NCI-H748 (cell line): Measurements from ENCODE around the gene CPEB1.

Experiments
- DNase-seq: peaks from one replicate; lab custom pipeline; 2025; ENCODE audit not compliant: unreplicated experiment; lab: John Stamatoyannopoulos, UW

Gene CPEB1

DNA sequence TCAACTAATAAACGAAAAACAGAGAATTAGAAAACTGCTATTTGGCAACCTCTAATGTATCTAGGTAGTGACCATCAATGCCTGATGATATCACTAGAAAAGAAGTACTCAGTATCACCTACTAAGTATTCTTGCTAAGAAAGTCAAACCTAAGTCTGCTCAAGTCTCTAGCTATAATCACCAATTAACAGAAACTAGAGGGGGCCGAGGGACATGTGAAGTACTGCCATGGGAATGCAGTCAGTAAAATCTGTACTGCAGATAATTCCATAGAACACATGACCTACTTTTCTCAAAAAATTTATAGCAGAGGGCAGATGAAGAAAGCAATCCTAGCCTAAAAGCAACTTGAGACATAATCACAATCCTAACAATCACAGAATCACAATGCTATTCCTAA lies 51.4 kb downstream of the CPEB1 start:
- DNase-seq: no peak

DNA sequence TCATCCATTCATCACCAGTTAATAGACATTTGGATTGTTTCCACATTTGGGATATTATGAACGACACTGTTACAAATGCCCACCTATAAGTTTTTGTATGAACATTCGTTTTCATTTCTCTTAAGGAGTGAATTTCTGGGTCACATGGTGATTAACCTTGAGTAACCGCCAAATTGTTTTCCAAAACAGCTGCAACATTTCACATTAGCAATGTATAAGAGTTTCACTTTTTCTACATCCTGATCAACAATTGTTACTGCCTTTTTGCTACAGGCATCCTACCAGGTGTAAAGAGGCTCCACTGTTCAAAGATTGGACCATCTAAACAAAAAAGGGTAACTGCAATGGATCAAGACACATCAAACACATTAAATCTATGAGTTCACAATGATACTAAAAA lies 52.0 kb downstream of the CPEB1 start:
- no peak for DNase-seq

DNA sequence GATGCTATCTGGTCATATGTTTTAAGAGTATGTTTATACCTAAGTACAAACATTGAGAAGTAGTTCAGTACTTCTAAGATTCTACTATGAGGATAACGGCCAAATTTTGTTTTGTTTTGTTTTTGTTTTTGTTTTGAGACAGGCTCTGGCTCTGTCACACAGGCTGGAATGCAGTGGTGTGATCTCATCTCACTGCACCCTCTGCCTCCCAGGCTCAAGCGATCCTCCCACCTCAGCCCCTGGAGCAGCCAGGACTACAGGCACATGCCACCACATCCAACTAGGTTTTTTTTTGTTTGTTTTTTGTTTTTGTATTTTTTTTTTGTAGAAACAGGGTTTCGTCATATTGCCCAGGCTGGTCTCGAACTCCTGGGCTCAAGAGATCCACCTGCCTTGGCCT lies 59.4 kb downstream of the CPEB1 start:
- DNase-seq: no peak

DNA sequence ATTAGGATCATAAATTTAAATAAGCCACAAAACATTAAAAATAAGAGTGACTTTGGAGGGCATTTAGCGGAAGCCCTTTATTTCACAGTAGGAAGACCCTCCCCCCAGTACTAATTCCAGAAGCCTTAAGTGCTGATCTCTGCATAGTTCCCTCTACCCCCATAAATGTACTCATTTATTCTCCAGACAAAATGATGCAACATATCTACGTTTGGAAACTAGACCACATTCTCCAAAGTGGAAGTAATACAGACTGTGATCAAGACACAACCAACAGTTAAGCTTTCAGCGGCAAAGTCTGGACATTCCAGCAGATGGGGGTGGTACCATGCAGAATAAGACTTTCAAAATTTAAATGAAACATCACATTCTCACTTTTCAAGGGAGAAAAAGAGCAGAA lies 62.1 kb downstream of the CPEB1 start:
- DNase-seq: no peak

DNA sequence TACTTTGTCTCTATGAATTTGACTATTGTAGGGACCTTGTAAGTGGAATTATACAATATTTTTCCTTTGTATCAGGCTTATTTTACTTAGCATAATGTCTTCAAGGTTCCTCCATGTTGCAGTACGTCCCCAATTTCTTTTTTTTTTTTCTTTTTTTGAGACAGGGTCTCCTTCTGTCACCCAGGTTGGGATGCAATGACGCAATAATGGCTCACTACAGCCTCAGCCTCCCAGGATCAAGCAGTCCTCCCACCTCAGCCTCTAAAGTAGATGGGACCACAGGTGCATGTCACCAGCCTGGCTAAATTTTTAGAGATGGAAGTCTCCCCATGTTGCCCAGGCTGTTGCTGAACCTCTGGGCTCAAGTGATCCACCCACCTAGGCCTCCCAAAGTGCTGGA lies 66.5 kb downstream of the CPEB1 start:
- DNase-seq: no peak

DNA sequence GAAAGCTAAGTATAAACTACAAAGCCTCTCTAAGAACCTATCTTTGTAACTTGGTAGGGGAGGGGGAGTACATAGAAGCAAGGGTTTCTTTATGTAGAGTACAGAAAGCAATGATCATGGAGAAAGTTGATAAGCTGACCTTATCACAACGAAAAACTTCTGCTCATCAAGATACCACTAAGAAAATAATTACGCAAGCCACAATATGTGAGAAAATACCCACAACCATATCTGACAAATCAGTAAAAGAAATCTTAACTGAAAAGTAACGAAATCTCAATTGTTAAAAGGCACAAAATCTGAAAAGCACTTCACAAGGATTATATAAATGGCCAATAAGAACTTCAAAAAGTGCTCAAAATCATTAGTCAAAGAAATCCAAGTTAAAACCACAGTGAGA lies 71.8 kb downstream of the CPEB1 start:
- no peak for DNase-seq

DNA sequence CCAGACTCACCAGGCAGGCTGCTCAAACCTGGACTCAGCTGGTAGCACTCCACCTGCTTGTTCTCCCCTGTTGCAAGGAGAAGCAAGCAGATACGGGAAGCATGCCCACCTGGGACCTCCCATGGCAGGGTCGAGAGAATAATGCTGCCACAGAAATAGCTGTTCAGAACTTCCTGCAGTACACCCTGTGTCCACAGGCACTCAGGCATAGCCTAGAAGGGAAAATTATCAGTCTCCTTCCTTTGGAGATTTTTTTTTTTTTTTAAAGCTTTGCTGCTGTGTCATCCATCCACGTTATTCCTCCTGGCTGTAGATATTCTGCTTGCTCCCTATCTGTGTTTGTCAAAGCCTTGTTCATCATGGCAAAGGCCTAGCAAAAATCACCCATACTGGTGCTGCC lies 74.2 kb downstream of the CPEB1 start:
- DNase-seq: no peak

DNA sequence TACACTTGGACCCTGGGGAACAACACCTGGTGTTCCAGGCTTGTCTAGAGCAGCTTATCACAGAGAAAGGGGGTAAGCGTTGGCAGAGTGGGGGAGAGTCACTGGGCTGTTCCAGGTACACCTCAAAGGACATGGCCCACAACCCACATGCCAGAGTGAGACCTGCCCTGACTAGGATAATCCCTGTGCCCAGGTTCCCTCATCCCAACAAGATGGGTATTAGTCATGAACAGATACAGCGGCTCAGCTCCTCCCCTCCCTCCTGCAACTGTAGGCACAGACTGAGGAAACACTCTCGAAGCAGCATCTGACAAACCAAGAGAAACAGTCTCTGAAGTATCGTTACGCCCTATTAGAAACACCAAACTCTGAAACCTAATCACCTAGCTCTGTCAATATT lies 74.9 kb downstream of the CPEB1 start:
- DNase-seq: no peak

DNA sequence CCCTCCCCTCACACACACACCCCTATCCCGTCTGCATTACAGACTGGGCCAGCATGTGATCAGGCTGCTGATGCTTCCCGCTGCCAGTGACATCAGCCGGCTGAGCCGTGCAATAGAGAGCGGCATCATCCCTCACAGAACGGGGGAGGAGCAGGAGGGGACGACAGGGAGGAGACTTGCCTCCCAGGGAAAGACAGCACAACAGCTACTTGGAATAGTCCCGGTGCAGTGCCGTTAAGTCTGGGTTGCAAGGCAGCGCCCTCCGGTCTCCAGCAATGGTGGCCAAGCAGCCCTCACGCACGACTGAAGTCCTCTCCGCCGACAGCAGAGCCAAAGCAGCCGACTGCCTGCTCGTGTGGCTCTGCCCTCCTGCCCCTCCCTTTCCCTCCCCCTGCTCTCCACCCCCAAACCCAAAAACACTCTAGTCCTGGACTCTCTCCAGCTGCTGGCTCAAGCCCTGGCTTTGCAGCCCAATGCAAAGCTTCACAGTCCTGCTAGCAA lies 75.4 kb downstream of the CPEB1 start:
- DNase-seq: peak; percentile 3

DNA sequence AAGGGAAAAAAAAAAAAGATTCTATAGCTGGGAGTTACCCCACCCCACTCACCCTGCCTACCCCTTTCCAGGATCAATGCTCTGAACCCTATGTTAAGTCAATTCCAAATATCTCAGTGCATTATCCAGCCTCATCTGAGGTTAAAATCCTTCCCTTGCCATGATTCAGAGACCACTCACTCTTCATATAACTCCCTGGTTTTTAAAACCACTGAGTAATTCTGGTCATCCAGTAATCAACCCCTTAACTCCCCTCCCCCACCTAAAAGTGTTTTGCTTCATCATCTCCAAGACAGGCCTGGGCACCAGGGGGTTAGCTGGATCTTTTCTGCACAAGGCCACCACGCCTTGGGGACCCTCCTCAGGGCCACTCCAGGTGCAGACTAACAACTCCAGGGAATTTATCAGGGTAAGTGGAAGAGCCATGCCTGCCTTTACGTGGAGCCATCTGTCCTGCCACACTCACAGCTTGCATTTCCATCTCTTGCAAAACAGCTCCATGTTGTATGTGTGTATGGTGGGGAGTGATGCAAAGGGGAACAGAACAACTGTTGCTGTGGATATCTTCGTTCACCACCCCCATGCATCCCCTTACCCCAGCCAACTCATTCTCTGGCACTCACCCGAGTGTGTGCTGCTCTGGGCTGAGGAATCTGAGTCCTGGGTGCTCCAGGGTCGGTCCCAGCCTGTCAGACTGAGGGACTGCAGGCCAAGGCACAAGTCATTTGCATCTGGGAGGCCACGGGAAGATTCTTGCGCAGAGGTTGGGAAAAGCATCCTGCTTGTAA lies 76.2 kb downstream of the CPEB1 start:
- no peak for DNase-seq

DNA sequence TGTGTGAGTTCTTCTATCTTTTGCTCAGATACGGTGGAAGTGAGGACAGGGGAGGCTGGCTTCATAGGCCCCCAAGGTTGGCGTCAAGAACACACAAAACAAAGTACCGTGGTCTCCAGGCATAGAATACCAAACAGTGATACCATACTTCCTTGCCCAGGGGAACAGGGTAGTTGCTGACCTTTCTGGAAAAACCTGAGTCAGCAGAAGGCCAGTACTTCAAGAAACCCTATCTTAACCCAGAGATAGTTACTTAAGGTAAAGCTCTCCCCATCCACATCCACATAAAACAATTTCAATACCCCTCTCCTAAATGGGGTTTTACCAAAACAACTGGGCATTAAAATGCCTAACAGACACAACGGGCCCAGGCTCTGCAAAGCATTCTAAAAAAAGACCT lies 77.3 kb downstream of the CPEB1 start:
- DNase-seq: no peak

DNA sequence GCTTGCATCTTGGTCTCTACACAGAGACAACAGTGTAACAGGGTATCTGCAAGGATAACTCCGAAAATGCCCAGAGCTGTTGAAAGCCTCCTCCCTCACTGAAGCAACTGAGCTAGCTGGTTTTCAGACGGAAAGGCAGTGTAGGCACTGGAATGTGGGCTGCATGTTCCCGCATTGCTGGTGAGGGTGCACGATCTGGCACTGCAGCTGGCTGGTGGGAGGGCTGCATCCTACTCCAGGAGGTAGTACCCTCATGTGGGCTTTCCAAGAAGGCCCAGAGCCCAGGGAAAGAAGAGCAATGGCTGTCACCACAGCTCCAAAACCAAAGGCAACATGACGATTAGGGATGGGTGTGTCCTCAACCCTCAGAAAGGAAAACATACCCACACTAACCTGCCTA lies 78.2 kb downstream of the CPEB1 start:
- DNase-seq: no peak

DNA sequence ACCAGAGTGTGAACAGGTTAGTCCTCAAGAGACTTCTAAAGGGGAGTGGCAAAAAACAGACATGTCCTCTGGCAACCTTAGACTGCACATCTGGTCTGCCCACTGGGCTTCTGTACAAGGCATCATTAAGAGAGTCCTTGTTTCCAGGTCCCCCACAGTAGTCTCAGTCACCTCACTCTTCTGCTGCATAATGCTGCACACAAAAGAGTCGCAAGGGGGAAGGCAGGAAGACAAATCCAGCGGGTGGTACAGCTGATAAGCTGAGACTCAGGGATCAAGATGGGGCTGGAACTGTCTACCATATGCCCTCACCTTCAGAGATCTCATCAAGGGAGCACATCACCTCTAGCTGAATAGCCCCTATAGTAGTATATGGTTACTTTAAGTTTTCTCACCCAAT lies 79.5 kb downstream of the CPEB1 start:
- no peak for DNase-seq

DNA sequence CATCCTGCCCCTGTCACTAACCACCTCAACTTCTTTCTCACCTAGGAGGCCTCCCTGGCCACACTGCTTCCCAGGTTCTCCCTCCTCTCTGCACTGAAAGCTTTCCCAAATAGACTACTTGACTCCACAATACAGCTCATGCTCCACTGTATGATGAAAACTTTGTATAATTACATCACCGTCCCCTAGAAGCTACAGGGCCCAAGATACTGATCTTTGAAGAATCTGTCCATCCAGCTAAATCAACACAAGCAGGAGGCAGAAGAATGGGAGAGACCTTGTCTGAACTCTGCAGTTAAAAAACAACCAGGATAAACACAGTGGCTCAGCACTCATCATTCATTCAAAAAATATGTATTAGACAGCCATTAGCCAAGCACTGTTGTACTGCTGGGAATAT lies 80.5 kb downstream of the CPEB1 start:
- no peak for DNase-seq

DNA sequence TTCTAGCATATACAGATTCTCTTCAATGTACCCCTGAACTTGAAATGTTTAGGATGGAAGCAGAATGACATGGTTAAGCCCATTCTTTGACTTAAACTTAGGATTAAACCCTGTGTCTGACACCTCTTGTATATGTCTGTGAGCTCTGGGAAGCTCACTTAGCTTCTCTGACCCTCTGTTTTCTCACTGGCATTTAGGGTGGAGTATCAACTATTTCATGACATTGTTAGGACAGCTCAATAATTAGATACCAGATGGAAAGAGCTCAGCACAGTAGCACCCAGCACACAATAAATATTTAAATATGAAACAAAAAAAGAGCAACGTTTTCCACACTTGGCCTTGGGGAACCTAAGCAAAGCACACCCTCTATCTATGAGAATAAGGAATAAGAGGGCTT lies 88.7 kb downstream of the CPEB1 start:
- no peak for DNase-seq

DNA sequence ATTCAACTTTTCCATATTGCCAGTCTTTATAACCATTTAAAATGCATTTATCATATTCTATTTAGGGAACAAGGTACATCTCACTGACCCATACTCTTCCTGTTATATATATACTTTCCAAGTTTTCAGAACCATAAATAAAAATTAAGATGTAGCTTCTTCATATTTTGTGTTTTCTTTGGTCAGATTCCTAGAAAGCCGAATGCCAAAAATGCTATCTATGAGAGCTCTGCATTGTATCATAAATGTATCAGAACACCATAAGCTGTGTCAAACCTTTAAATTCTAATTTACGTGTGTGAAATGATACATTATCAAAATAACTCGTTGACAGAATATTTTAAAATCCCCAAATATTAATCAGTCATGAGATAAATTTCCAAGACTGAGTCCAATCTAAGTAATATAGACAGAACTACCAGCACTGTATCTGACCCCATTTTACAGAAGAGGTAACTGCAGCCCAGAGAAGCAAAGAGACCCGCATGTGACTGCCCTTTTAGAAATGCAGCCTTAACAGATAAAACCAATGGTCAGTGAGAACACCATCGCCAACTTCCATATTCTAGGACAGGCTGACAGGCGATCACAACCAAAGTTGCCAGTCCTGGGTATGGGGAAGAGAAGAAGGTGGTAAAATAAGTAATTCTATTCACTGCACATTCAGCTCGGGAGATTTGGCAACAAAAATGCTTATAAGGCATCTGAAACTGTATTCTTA lies 90.7 kb downstream of the CPEB1 start:
- no peak for DNase-seq

DNA sequence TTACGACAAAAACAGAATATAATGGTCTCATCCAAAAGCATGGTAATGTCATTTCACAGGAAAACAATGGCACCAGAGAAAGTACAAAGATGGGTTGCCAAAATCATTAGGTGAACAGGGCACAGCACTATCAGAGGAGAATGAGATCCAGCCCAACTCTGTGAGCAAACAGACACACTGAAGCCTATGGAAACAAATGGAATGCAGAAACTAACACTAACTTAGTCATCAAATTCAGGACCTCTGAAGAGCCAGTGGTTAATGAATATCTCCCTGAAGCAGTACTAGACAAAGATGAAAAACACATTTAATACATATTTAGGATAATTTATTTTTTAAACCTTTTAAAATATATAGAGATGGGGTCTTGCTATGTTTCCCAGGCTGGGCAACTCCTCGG lies 92.3 kb downstream of the CPEB1 start:
- no peak for DNase-seq

DNA sequence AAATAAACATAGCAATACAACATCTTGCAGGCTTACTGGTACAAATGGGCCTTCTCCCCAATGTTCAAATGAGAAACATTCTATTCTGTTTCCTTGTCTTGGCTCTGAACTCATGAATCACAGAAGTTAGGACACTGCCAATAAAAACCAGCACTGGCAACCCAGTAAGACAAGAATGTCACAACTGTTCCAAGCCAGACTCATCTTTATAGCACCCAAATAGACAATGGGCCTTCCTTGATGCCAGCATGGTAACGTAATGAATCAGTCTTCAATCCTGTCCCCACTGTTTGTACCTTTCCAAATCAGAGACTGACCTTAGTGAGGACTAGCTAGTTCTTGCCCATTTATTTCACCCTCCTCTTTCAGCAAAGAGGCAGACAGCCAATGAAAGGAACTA lies 92.8 kb downstream of the CPEB1 start:
- DNase-seq: no peak

DNA sequence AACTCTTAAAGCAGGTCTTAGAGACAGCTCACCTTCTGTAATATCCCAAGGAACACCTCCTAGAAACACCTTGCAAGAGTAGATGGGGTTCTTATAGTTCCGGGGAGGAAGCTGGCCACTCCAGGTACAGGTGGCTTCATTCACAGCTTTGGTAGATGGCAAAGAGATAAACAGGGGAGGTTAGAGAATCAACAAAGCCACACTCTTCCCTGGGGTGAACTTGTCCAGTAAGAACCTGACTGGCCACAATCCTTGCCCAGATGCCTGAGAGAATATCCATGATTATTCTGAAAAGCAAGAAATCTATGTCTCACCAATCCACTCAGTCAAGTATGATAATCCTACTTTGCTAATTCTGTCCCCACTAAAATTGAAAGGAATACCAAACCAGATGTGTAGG lies 93.3 kb downstream of the CPEB1 start:
- no peak for DNase-seq

DNA sequence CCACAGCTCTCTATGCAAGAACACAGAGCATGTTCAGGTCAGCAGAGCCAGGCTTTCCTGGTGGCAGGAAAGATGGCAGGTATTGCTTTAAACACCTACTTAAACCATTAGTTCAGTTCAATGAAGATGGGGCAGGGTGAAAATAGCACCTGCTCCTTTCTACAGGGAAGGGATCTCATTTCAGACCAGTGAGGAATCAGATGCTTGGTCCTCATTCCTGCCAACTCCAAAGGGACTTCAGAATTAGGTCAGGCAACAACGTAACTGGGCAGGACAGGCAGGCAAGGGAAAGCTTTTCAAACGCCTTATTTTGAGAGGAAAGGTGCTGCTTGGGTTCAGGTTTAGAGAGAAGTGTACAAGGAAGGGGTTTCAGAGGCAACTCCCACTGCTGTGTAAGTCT lies 94.3 kb downstream of the CPEB1 start:
- DNase-seq: no peak

DNA sequence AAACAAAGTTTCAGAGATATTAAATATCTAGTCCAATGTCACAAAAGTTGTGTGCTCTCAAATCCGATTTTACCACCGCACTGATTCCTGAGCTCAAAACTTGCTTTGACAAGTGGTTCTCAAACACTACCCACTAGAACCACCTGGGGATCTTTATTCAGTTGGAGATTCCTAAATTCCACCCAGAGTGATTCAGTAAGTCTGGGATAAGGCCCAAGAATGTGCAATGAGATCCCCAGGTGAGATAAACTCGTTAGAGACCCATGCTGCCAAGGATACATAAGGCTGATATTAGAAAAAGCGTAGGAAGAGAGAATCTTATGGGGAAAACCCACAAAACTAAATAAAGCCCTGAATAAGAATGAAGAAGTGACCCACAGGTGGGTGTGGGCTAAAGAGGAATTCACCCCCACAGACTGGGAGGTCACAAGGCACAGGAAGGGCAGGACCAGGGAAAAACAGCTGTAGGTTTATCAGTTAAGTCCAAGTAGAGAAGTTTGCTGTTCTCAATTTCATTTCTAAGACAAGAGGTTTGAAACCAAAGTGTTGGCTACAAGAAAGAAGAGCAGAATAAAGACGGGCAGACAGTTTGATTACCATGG lies 95.4 kb downstream of the CPEB1 start:
- DNase-seq: no peak

DNA sequence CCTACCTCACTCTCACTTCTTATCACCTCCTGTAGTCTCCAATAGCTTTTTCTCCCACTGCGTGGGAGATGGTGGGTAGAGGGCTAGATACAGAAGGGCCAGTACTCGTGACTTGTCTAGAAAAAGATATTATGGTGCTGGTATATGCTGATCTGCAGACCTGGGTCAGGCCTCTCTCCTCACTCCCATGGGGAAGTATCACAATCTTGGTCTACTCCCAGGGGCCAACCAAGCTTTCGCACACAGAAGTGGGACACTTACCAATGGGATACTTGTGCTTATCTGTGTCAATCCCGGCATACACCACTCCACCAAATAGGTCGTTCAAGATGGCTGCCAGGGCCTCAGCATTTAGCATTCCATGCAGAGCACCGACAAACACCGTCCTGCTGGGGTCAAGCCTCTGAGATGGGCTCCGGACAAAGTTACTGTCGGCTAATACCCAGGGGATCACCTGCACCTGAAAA lies 97.9 kb downstream of the CPEB1 start:
- no peak for DNase-seq
